ENCODE results near the gene PGAM2. TPM values are rescaled to one million over a fixed set of nuclear protein-coding genes. Genes with fewer than 3 reads are reported as not detected.

The PGAM2 gene
- total RNA-seq, 4 donors from 2014 or later, result 0.57 to 1.6 (median 1.3) TPM; not detected in 1

DNA sequence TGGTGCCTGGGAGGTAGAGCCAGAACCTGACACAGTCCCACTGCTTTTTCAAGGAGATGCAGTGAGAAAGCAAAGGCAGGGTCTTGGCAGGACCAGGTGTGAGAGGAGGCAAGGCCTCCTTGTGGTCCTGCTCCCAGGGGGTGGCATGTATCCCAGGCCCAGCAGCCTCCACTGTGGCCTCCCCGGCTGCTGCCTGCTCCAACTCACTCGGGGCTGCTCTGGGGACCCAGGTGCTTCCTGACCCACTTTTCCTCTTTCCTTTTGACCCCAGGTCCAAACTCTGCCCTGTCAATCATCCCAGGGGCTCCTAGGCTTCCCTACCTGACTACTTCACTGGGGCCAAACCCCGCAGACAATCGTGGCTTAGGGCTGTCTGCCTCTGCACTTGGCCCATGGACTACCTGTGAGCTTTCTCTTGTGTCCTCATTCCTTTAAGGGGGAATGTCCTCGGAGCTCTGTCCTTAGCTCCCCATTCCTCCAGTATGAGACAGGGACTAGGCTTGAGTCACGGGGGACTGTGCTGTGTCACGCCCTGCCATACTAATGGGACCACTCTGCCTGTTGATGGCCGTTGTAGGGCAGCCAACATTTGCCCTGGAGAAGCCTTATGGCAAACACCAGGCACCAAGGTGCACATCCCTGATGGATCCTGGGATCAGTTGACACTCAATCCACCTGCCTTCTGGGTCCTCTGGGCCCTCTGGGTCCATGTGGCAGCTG is 37.6 kb upstream of the PGAM2 start:
- Histone ChIP-seq H3K36me3 (peaks cover 0 to 14% (median 0%) of the 10 kb centered on the region in 3 donors), H3K4me1 (peaks cover 11 to 80% (median 63%) of the 10 kb centered on the region in 3 donors), H3K9me3 (no peaks in the 10 kb centered on the region), H3K27me3 (peaks cover 0 to 28% (median 0%) of the 10 kb centered on the region in 4 donors), H3K4me3 (no peak overlapping the region), H3K27ac (peak overlapping the region; percentile 47 to 92 (median 88))
- WGBS, 2 donors, result 53 to 73% methylated on average over 4 to 7 of the region's 8 CpGs
- no peak for DNase-seq
- intact Hi-C loops (cut with DNase I), result no loop called here
- TF ChIP-seq CTCF (IDR thresholded peaks at IDR 0.05) (no peak), POLR2A (IDR thresholded peaks at IDR 0.05) (no peak)

GRCh38 chr7:44101966-44102845 is 36.8 kb upstream of the PGAM2 start:
- no peak for DNase-seq
- Histone ChIP-seq H3K4me3 (no peak overlapping the region), H3K9me3 (no peaks in the 10 kb centered on the region), H3K36me3 (peaks cover 0 to 6% (median 0%) of the 10 kb centered on the region in 3 donors), H3K27me3 (peaks cover 0 to 28% (median 0%) of the 10 kb centered on the region in 4 donors), H3K4me1 (peaks cover 11 to 72% (median 56%) of the 10 kb centered on the region in 3 donors), H3K27ac (peak overlapping the region; percentile 47 to 92 (median 88))
- intact Hi-C loops (cut with DNase I), result no loop called here
- WGBS, 2 donors, result 39 to 44% methylated on average over 8 to 11 of the region's 14 CpGs
- TF ChIP-seq POLR2A (IDR thresholded peaks at IDR 0.05) (no peak), CTCF (IDR thresholded peaks at IDR 0.05) (no peak)

- no peaks in the 10 kb centered on the region for H3K36me3 ChIP-seq
- H3K4me3 ChIP-seq, result no peak overlapping the region
- WGBS, 2 donors, result 86 to 100% methylated on average over 1 of the region's 3 CpGs
- H3K4me1 ChIP-seq, result peaks cover 11 to 64% (median 49%) of the 10 kb centered on the region in 3 donors
- no peaks in the 10 kb centered on the region for H3K9me3 ChIP-seq
- peak overlapping the region; percentile 47 to 92 (median 88) for H3K27ac ChIP-seq
- TF ChIP-seq CTCF (IDR thresholded peaks at IDR 0.05) (no peak), POLR2A (IDR thresholded peaks at IDR 0.05) (no peak)
- H3K27me3 ChIP-seq, result peaks cover 0 to 28% (median 0%) of the 10 kb centered on the region in 4 donors
- no peak for DNase-seq
- intact Hi-C loops (cut with DNase I), result no loop called here
These were observed 36.1 kb upstream of the PGAM2 start for GRCh38 chr7:44101303-44101965.

DNA sequence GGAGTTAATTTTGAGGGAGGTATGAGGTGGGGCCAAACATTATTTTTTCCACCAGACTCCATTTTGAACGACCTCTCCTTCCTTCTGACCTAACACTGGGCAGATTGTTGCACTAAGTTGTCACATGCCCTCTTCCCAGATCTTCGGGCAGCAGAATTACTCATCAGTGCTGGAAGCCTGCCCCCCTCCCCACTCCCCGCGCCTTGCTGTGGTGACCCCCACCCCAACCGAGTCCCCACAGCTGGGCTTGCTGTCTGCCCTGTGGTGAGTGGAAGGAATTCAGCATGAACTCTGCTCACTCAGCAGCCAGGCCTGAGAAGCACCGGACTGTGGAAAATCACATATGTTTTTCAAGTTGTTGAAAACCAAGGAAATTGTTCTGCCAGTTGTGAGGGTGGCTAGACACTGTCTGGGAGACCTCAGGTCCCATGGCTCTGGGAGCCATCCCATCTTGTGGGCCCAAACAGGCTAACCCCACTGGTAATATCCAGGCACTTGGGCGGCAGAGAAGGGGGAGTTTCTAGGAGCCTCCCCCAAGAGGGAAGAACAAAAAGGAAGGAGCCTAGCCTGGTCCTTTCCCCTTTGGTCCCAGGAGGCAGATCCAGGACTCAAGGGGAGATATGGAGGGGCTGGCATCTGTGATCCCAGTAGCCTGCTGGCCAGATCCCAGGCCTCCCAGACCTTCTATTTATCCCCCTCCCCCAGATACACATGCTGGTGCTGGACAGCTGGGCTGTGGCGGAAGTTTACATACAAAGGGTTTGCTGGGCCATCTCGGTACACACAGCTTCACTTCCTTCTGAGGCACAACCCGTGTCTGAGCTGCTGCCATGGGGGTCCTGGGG is 35.3 kb upstream of the PGAM2 start:
- Histone ChIP-seq H3K4me3 (no peak overlapping the region), H3K36me3 (no peaks in the 10 kb centered on the region), H3K27ac (peak overlapping the region; percentile 47 to 92 (median 88)), H3K9me3 (no peaks in the 10 kb centered on the region), H3K4me1 (peaks cover 11 to 57% (median 42%) of the 10 kb centered on the region in 3 donors), H3K27me3 (peaks cover 0 to 25% (median 0%) of the 10 kb centered on the region in 4 donors)
- 38 to 60% methylated on average over 5 to 6 of the region's 10 CpGs for WGBS, 2 donors
- TF ChIP-seq CTCF (IDR thresholded peaks at IDR 0.05), result no peak
- TF ChIP-seq POLR2A (IDR thresholded peaks at IDR 0.05), result no peak
- intact Hi-C loops (cut with DNase I), result no loop called here
- no peak for DNase-seq
